ENCODE results near the gene SPEF2. TPM values are rescaled to one million over a fixed set of nuclear protein-coding genes. Genes with fewer than 3 reads are reported as not detected.
"Not testable (repeated sequence)": the region's sequence is repeated elsewhere in the genome, so short reads cannot be mapped to it uniquely, and the experiment has no call there.

The SPEF2 gene
- total RNA-seq, 1 donor from 2014 or later: 1.1 TPM

DNA sequence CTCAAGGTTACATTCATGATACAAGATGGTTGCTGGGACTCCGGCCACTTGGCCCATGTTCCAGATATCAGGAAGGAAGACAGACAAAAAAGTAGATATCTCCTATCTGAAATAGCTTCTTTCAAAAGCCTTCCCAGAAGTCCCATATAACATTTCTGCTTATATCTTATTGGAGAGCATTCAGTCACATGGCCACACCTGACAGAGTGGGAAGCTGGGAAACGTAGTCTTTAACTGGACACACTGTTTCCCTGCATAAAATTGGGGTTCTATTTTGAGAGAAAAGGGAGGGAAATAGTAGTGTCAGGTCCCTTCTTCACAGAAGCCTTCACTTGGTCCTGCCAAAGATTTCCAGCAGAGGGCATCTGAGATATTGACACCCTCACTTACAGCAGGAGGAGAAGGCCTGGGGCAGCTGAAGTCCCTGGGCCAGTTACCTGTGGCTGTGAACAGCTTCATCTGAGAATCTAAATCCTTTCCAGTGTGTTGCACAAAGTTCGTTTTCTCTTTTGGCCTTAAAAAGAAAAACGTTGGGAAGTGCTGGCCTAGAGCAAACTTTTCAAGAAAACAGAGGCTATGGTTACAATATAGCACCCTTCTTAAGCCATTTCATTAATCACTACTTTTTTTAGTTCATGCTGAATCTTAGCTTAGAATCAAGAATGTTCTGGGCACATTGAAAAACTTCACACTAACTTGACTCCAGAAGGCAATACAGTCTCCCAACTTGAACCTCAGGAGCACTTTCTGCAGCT, 33.5 kb downstream of the SPEF2 start:
- ATAC-seq (no peak), DNase-seq (ENCODE audit: missing footprints) (no peak)
- intact Hi-C loops (cut with DNase I): no loop called here

- ATAC-seq (no peak), DNase-seq (ENCODE audit: missing footprints) (no peak)
- intact Hi-C loops (cut with DNase I): no loop called here
Observed at GRCh38 chr5:35656721-35657120, 39.1 kb downstream of the SPEF2 start.

GRCh38 chr5:35657877-35658276, 40.2 kb downstream of the SPEF2 start:
- DNase-seq (ENCODE audit: missing footprints) (no peak), ATAC-seq (no peak)
- intact Hi-C loops (cut with DNase I): no loop called here

DNA sequence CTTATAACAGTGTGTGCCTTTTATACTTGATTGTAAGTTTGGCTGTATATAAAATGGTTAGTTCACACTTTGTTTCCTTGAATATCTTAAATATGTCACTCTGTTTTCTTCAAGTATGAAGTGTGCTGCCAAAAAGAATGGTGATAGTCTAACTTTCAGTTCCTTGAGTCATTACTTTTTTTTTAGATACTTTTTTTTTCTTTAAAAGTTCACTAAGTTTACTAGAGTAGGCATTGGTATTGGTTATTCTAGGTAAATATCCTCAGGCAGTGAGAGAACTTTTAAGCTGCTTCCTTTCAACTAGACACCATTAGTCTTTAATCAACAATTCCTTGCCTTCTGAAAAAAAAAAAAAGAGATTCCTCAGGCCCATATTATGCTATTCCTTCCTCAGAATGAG, 41.9 kb downstream of the SPEF2 start:
- ATAC-seq: no peak
- intact Hi-C loops (cut with DNase I): no loop called here
- DNase-seq (ENCODE audit: missing footprints): no peak

DNA sequence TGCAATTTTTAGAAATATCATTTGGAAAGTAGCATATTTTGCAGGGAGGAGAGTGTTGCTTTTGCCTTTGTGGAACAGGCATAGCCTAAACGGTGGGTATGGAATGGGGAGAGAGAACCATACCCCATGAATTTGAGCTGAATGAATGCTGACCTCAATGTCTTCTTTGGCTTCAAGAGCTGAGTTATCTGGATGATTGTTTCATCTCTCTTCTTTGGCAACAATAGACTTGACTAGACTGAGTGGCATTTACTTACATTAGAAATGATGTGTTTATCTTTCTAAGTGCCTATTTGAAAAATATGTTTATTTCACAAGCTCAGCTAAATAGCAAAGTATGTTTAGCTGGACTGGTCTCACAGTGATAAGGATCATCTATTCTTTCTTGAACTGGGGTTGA, 42.8 kb downstream of the SPEF2 start:
- no peak for ATAC-seq
- intact Hi-C loops (cut with DNase I): no loop called here
- DNase-seq (ENCODE audit: missing footprints): no peak

DNA sequence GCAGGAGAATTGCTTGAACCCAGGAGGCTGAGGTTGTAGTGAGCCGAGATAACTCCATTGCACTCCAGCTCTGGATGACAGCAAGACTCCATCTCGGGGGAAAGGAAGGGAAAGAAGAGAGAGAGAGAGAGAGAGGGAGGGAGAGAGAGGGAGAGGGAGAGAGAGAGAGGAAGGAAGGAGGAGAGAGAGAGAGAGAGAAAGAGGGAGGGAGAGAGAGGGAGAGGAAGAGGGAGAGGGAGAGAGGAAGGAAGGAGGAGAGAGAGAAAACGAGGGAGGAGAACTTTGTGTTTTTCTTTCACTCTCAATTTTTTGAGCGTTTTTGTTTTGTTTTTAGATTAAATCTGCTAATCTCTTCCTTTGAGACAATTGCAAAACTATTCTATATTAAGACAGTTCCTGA, 46.9 kb downstream of the SPEF2 start:
- intact Hi-C loops (cut with DNase I): no loop called here
- no peak for DNase-seq (ENCODE audit: missing footprints)
- ATAC-seq: no peak

- no peak for DNase-seq (ENCODE audit: missing footprints)
- intact Hi-C loops (cut with DNase I): no loop called here
- ATAC-seq: no peak
Observed at GRCh38 chr5:35665096-35665495, 47.4 kb downstream of the SPEF2 start.

GRCh38 chr5:35668319-35668718, 50.7 kb downstream of the SPEF2 start:
- no peak for DNase-seq (ENCODE audit: missing footprints)
- intact Hi-C loops (cut with DNase I): no loop called here

DNA sequence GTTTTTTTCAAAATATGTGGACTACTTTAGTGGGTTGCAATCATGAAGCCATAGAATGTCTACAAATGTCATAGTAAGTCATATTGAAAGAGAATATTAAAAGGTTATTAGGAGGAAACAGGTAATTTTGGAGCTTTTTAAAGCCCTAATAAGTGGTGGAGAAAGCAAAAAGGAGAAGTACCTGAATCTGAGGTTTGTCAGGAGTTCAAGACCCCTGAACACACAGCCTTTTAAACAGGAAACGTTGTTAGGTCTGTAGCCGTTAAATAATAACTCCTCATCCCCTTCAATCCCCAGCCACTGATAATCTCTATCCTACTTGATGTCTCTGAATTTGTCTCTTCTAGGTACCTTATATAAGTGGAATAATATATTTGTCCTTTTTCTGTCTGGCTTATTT, 51.1 kb downstream of the SPEF2 start:
- intact Hi-C loops (cut with DNase I): no loop called here
- no peak for DNase-seq (ENCODE audit: missing footprints)
- no peak for ATAC-seq

More at GRCh38 chr5:35668319-35668718, 50.7 kb downstream of the SPEF2 start:
- ATAC-seq: no peak

GRCh38 chr5:35671541-35672295, 54.1 kb downstream of the SPEF2 start:
- ATAC-seq: no peak
- intact Hi-C loops (cut with DNase I): no loop called here

DNA sequence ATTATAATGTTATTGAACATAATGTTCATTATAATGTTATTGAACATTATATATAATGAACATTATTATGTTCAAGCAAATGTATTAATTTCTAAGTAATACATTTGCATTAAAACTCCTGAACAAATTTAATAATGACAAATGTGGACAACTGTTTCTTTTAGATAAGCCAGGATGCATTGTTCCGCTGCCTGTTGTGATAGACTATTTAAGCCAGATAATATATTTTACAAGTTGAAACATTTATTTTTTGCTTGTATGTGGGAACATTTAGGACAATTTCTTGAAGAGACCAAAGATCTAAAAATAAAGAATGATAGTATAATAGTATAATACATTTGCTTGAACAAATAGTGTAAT, 54.6 kb downstream of the SPEF2 start:
- ATAC-seq: not testable (repeated sequence)

More at GRCh38 chr5:35671541-35672295, 54.1 kb downstream of the SPEF2 start:
- DNase-seq (ENCODE audit: missing footprints): no peak

DNA sequence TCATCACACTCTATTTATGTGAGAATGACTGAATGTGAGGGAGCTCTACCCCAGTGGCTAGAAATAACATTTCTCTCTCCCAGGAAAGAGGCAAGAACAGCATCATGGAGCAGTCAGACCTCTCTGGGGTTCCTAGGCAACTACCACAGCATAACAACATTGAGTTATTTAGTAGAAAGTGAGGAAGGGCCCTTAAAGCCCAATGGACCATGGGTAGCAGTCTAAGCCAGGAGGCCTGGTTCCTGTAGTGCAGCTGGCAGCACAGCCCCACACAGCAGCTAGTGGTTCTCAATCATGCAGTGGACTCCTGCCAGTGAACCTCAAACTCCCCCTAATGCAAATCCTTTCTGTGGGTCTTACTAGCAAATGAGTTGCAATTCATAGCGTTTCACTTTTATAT, 55.3 kb downstream of the SPEF2 start:
- ATAC-seq (no peak), DNase-seq (ENCODE audit: missing footprints) (no peak)
- intact Hi-C loops (cut with DNase I): no loop called here

More for the DNA sequence above, 54.6 kb downstream of the SPEF2 start:
- intact Hi-C loops (cut with DNase I); DNase-seq (ENCODE audit: missing footprints): not testable (repeated sequence)

DNA sequence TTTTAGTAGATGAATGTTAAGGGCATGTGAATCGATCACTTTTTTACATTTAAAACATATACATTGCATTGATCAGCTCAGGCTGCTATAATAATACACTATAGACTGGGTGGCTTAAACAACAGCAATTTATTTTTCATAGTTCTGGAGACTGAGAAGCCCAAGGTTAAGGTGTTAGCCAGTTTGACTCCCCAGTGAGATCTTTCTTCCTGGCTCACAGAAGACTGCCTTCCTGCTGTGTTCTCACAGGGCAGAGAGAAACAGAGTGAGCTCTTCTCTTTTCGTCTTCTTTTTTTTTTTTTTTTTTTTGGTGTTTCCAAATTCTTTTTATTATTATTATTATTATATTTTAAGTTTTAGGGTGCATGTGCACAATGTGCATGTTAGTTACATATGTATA, 56.4 kb downstream of the SPEF2 start:
- no peak for ATAC-seq

DNA sequence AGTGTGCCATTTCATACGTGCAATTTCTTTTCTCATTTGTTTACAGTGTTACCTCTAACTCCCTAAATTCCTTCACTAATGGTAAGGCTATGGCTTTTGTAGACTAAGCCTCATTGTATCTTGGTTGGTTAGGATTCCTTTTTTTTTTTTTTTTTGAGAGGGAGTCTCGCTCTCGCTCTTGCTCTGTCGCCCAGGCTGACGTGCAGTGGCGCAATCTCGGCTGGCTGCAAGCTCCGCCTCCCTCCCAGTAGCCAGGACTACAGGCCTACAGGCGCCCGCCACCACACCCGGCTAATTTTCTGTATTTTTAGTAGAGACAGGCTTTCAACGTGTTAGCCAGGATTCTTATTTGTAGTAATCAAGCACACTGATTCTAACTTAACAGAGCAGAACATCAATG, 57.7 kb downstream of the SPEF2 start:
- intact Hi-C loops (cut with DNase I): no loop called here
- DNase-seq (ENCODE audit: missing footprints): no peak
- no peak for ATAC-seq

More for the DNA sequence above, 56.4 kb downstream of the SPEF2 start:
- intact Hi-C loops (cut with DNase I): no loop called here
- DNase-seq (ENCODE audit: missing footprints): no peak

- DNase-seq (ENCODE audit: missing footprints) (no peak), ATAC-seq (no peak)
- intact Hi-C loops (cut with DNase I): no loop called here
Observed at GRCh38 chr5:35677878-35678277, 60.2 kb downstream of the SPEF2 start.

- DNase-seq (ENCODE audit: missing footprints) (no peak), ATAC-seq (no peak)
- intact Hi-C loops (cut with DNase I): no loop called here
Observed at GRCh38 chr5:35678661-35679060, 61.0 kb downstream of the SPEF2 start.

GRCh38 chr5:35679357-35679756, 61.7 kb downstream of the SPEF2 start:
- intact Hi-C loops (cut with DNase I): no loop called here
- no peak for DNase-seq (ENCODE audit: missing footprints)
- ATAC-seq: no peak

DNA sequence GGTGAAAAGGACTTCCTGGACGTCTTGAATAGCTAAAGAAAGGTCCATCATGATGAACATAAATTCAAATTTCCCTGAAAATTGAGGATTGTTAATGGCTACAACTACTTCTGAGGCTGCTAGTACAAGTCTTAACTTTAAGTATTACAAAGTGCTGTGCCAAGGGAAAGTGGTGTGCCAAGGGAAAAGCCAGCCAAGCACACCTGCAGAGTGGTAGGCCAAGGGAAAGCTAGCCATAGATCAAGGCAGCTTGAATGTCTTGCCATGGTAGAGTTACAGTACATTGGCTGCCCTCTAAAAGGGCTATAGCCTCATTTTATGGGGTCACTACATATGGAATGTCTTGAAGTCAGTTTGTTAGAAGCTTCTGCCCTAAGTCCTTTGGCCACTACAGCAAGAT, 64.2 kb downstream of the SPEF2 start:
- intact Hi-C loops (cut with DNase I): no loop called here

GRCh38 chr5:35683466-35683865, 65.8 kb downstream of the SPEF2 start:
- no peak for DNase-seq (ENCODE audit: missing footprints)
- intact Hi-C loops (cut with DNase I): no loop called here
- ATAC-seq: no peak

More for the DNA sequence above, 64.2 kb downstream of the SPEF2 start:
- DNase-seq (ENCODE audit: missing footprints) (no peak), ATAC-seq (no peak)

DNA sequence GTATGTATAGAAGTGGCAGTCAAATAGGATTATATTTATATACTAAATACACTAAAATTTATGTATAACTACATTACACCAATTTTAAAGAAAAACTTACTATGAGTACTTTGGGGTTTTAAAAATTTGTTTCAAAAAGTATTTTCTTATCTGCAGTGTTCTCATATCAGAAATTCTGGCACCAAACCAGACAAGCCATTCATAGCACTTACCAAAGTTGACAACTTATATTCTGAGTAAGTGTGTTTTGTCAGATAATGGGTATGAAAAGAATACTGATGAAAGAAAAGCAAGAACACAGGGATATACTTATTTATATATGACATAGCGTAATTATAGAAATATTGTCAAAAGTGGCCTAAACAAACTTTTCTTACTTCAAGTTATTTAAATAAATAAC, 67.5 kb downstream of the SPEF2 start:
- ATAC-seq (no peak), DNase-seq (ENCODE audit: missing footprints) (no peak)

More for the DNA sequence above, 67.5 kb downstream of the SPEF2 start:
- intact Hi-C loops (cut with DNase I): no loop called here
